ENCODE measurements around the gene RTN1.

DNA sequence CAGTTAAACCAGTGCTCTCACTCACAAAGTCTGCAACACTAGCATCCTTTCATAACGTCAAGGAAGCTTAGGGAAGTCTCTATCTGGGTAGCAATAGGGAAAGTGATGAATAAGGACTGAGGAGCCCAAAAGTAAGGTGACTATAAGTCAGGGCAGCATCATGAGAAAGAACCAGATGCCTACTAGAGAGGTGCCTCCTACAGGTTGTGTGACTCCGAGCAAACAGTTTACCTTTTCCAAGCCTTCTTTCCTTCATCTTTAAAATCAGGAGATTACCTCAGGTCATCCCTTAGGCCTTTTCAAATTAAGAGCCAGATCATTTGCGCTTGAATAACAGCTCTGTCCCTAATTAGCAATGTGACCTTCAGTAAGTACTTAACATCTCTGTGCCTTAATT is 40.2 kb downstream of the RTN1 start:
- TF ChIP-seq CTCF (IDR thresholded peaks at IDR 0.05) (no peak), POLR2A (IDR thresholded peaks at IDR 0.05) (no peak)

Measured in Peyer's patch (tissue), 4 donors.